Lung (tissue), 12 donors: Measurements from ENCODE around the gene C4orf50. TPM values are rescaled to one million over a fixed set of nuclear protein-coding genes. Genes with fewer than 3 reads are reported as not detected.

Source experiments
- ATAC-seq: fragments of 200-7000 bp; cut with Tn5 transposase; one replicate; pipeline ENCODE4 v1.9.1; 2020; ENCODE audit warnings: moderate number of reproducible peaks; ENCODE audit not compliant: insufficient read depth, low FRiP score
- DNase-seq, 3 donors: peaks; one replicate each; pipeline ENCODE4 v3.0.0-alpha.2; 2013 to 2017
- H3K27ac ChIP-seq, 2 donors: one replicate each; pipeline ENCODE4 v1.5.1; 2013; ENCODE audit warnings: mild to moderate bottlenecking in 2 of 2, moderate library complexity in 2 of 2, control low read depth in 1 of 2, inconsistent platforms in 1 of 2, low read depth in 1 of 2, low read length in 1 of 2
- H3K27me3 ChIP-seq, 3 donors: one replicate each; pipeline ENCODE4 v1.5.1; 2013; ENCODE audit warnings: low read length in 2 of 3; ENCODE audit not compliant: control insufficient read depth in 3 of 3, insufficient read depth in 3 of 3
- H3K36me3 ChIP-seq, 4 donors: one replicate each; pipeline ENCODE4 v1.5.1; 2013; ENCODE audit warnings: low read length in 4 of 4, mild to moderate bottlenecking in 1 of 4, moderate library complexity in 1 of 4; ENCODE audit not compliant: control insufficient read depth in 4 of 4, insufficient read depth in 4 of 4
- H3K4me1 ChIP-seq, 5 donors: one replicate each; pipeline ENCODE4 v1.5.1; 2013; ENCODE audit warnings: low read length in 5 of 5, mild to moderate bottlenecking in 2 of 5, moderate library complexity in 1 of 5; ENCODE audit not compliant: control insufficient read depth in 5 of 5, insufficient read depth in 5 of 5
- H3K4me3 ChIP-seq: one replicate; pipeline ENCODE4 v1.5.1; 2013; ENCODE audit warnings: mild to moderate bottlenecking, control low read depth, moderate library complexity
- H3K9ac ChIP-seq, 2 donors: one replicate each; pipeline ENCODE4 v1.5.1; 2013; ENCODE audit warnings: low read length in 2 of 2, control low read depth in 1 of 2; ENCODE audit not compliant: insufficient read depth in 1 of 2
- H3K9me3 ChIP-seq, 4 donors: one replicate each; pipeline ENCODE4 v1.5.1; 2013; ENCODE audit warnings: low read length in 3 of 4, mild to moderate bottlenecking in 1 of 4, moderate library complexity in 1 of 4; ENCODE audit not compliant: control insufficient read depth in 4 of 4, insufficient read depth in 3 of 4
- WGBS, 2 donors: extraction: QIAGEN DNeasy Blood & Tissue Kit; methylation state at CpG; one replicate each; pipeline ENCODE4 v1.1.7; 2013; 5-methylcytosine and 5-hydroxymethylcytosine counted together
- polyA plus RNA-seq, 2 donors: library from polyadenylated mRNA; stranded (reverse); fragments of 200-250 nt; gene quantifications; one replicate each; pipeline ENCODE4 v1.2.1, GENCODE V29; 2013
- total RNA-seq, 2 donors: library from RNA; depleted of rRNA in 1 of 2; stranded (reverse); fragments of >200 nt in 1 of 2; gene quantifications; one replicate each; pipeline ENCODE4 v1.2.1, GENCODE V29; 2014 to 2021
- TF ChIP-seq, protein P1 (sequence below): IDR thresholded peaks from 2 replicates; pipeline ENCODE4 v1.5.1; 2012; ENCODE audit warnings: mild to moderate bottlenecking; ENCODE audit errors: control extremely low read depth, extremely low read depth
- donor health status: control.
- donor health status: control.
- donor health status: Bipolar disorder and iron deficiency.
- donor health status: healthy.
- donor health status: DM: yes; HTN: yes; CAD: no.

The C4orf50 gene
- total and polyA plus RNA-seq, 4 donors, result 0.02 to 0.04 (median 0.03) TPM

DNA sequence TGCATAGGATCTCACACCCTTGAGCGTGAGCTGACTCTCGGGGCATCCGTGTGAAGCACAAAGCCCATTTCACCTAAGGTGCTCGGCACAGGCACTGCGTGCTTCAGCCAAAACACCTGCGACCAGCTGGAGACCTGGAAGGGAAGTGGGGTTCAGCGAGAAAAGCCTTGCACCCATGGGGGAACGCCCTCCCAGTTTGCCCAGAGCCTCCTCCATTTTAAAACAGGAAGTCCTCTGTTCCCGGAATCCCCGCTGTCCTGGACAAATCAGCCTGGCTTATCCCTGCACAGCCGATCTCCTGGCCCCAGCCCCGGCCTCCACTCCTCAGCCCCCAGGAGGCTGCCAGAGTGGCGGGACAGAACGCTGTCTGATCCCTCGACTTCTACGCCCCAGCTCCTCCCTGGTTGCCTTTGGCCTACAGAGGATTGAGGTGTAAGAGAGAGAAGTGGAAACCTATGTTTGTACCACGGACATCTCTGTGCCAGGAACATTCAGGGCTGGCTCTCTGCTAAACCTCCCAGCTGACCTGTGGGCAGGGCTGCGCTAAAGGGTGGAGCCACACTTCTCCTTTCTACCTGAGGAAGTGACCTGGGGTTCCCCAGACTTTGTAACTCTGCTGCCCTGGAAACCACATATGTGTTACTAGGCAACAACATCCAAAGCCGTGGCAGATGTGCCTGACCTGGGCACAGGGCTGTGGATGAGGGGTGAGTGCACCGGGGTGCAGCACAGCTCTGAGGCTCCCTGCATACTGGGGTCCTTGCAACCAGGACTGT is 3.8 kb upstream of the C4orf50 start:
- Histone ChIP-seq H3K9me3 (no peaks in the 10 kb centered on the region), H3K27me3 (peaks cover 0 to 8% (median 0%) of the 10 kb centered on the region in 3 donors), H3K4me1 (no peaks in the 10 kb centered on the region), H3K4me3 (no peak overlapping the region), H3K36me3 (no peaks in the 10 kb centered on the region), H3K9ac (no peak overlapping the region), H3K27ac (no peak overlapping the region)
- TF ChIP-seq, protein P1, sequence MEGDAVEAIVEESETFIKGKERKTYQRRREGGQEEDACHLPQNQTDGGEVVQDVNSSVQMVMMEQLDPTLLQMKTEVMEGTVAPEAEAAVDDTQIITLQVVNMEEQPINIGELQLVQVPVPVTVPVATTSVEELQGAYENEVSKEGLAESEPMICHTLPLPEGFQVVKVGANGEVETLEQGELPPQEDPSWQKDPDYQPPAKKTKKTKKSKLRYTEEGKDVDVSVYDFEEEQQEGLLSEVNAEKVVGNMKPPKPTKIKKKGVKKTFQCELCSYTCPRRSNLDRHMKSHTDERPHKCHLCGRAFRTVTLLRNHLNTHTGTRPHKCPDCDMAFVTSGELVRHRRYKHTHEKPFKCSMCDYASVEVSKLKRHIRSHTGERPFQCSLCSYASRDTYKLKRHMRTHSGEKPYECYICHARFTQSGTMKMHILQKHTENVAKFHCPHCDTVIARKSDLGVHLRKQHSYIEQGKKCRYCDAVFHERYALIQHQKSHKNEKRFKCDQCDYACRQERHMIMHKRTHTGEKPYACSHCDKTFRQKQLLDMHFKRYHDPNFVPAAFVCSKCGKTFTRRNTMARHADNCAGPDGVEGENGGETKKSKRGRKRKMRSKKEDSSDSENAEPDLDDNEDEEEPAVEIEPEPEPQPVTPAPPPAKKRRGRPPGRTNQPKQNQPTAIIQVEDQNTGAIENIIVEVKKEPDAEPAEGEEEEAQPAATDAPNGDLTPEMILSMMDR, result no peak
- DNase-seq, result no peak
- ATAC-seq, result no peak
- 78 to 82% methylated on average over 20 of the region's 20 CpGs for WGBS, 2 donors

DNA sequence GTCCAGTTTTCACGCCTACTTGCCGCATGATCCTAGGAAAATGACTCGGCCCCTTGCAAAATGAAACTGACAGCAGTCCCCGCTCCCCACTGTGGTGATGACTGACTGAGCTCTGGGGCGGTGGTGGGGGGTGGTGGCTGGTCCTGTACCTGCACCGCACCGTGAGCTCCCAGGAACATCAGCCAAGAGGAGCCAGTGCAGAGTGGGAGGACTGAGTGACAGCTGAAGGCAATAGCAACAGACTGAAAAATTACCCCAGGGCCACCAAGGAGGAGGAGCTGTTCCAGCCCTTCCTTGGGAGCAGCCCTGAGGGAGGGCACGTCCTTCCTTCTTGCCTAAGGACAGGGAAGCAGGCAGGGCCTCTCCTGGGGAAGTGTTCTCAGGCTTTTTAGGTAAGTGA is 2.4 kb upstream of the C4orf50 start:
- DNase-seq (no peak), ATAC-seq (no peak)
- Histone ChIP-seq H3K9me3 (no peaks in the 10 kb centered on the region), H3K27me3 (peaks cover 0 to 8% (median 0%) of the 10 kb centered on the region in 3 donors), H3K4me3 (no peak overlapping the region), H3K36me3 (no peaks in the 10 kb centered on the region), H3K27ac (no peak overlapping the region), H3K9ac (no peak overlapping the region), H3K4me1 (no peaks in the 10 kb centered on the region)
- TF ChIP-seq, protein P1, result no peak
- WGBS, 2 donors, result 80 to 85% methylated on average over 8 of the region's 8 CpGs

DNA sequence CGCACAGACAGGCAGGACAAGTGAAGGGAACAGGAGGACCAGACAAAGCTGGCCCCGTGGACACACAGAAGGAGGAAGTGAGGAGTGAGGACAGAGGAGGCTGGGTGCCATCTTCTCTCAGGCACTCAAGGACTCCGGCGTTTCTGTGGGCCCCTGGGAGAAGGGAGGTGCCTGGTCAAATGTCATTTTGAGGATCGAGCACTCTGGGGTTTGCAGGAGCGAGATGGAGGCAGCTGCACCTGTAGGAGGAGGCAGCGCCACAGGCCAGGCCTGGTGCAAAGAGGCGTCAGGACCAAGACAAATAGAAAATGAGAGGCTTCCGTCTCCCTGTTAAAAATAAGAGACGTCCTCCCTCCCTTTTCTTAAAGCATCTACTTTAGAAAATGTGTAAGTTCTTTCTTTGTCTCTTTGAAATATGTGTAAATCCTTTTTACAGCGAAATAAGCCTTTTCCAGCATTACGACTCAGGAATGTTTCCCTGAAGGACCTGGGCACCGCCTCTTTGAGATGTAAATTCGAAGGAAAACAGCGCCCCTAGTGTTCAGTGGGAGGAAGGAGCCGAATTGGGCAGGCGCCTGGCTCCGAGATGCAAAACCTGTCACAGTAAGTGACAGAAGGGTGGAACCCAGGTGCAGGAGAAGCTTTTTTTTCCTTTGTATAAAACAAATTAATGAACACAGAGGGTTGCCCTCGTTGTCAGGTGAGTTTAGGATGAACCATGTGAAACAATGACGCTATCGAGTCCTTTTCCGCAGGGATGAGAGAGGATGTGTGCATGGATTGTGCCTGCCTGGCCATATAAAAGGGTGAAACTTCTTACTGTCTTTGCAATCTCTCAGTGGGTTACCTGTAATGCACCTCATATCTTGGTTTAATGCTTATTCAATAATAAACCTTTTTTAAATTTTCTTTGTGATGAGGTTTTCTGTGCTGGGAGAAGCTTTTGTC is 1.4 kb upstream of the C4orf50 start:
- TF ChIP-seq, protein P1, result peak; percentile 47

More for the DNA sequence above, 1.4 kb upstream of the C4orf50 start:
- H3K9ac ChIP-seq, result no peak overlapping the region
- H3K27me3 ChIP-seq, result peaks cover 0 to 8% (median 0%) of the 10 kb centered on the region in 3 donors
- H3K4me3 ChIP-seq, result no peak overlapping the region
- DNase-seq (peak; percentile 47 to 68 (median 64)), ATAC-seq (no peak)
- no peak overlapping the region for H3K27ac ChIP-seq
- no peaks in the 10 kb centered on the region for H3K36me3 ChIP-seq
- H3K4me1 ChIP-seq, result no peaks in the 10 kb centered on the region
- 35 to 38% methylated on average over 22 of the region's 22 CpGs for WGBS, 2 donors
- H3K9me3 ChIP-seq, result no peaks in the 10 kb centered on the region
